ENCODE measurements around the gene TSSC4. TPM values are rescaled to one million over a fixed set of nuclear protein-coding genes. Genes with fewer than 3 reads are reported as not detected.

TSSC4 gene
- total RNA-seq, 4 donors from 2014 or later: 54.8 to 70.2 (median 66.3) TPM

- no peaks in the 10 kb centered on the region for H3K36me3 ChIP-seq
- peaks cover 38% of the 10 kb centered on the region for H3K27me3 ChIP-seq
- no peak overlapping the region for H3K4me3 ChIP-seq
- ATAC-seq: no peak
- TF ChIP-seq CTCF (IDR thresholded peaks at IDR 0.05) (no peak), POLR2A (IDR thresholded peaks at IDR 0.05) (no peak), POLR2AphosphoS5 (IDR thresholded peaks at IDR 0.05) (no peak), EP300 (IDR thresholded peaks at IDR 0.05) (no peak)
- no peak overlapping the region for H3K27ac ChIP-seq
- 76 to 96% methylated on average over 4 to 6 of the region's 11 CpGs for WGBS, 2 donors (ENCODE audit: low coverage in 1 of 2)
- no peaks in the 10 kb centered on the region for H3K9me3 ChIP-seq
- H3K4me1 ChIP-seq: no peaks in the 10 kb centered on the region
Measured at GRCh38 chr11:2434506-2435255, 34.1 kb downstream of the TSSC4 start.

- Histone ChIP-seq H3K27ac (no peak overlapping the region), H3K27me3 (peaks cover 45% of the 10 kb centered on the region), H3K4me1 (no peaks in the 10 kb centered on the region), H3K36me3 (no peaks in the 10 kb centered on the region), H3K4me3 (no peak overlapping the region), H3K9me3 (no peaks in the 10 kb centered on the region)
- TF ChIP-seq POLR2A (IDR thresholded peaks at IDR 0.05) (no peak), EP300 (IDR thresholded peaks at IDR 0.05) (no peak), POLR2AphosphoS5 (IDR thresholded peaks at IDR 0.05) (no peak), CTCF (IDR thresholded peaks at IDR 0.05) (no peak)
- ATAC-seq: no peak
- WGBS, 2 donors (ENCODE audit: low coverage in 1 of 2): 85% methylated on average over 12 of the region's 12 CpGs
Measured at GRCh38 chr11:2435288-2436012, 34.9 kb downstream of the TSSC4 start.

GRCh38 chr11:2436013-2436520 is 35.5 kb downstream of the TSSC4 start:
- Histone ChIP-seq H3K4me3 (no peak overlapping the region), H3K4me1 (no peaks in the 10 kb centered on the region), H3K9me3 (no peaks in the 10 kb centered on the region), H3K27ac (no peak overlapping the region), H3K27me3 (peaks cover 51% of the 10 kb centered on the region), H3K36me3 (no peaks in the 10 kb centered on the region)
- TF ChIP-seq POLR2A (IDR thresholded peaks at IDR 0.05) (no peak), CTCF (IDR thresholded peaks at IDR 0.05) (no peak), POLR2AphosphoS5 (IDR thresholded peaks at IDR 0.05) (no peak), EP300 (IDR thresholded peaks at IDR 0.05) (no peak)
- ATAC-seq: no peak
- WGBS, 2 donors (ENCODE audit: low coverage in 1 of 2): 78 to 83% methylated on average over 3 to 4 of the region's 10 CpGs

- Histone ChIP-seq H3K4me1 (no peaks in the 10 kb centered on the region), H3K4me3 (no peak overlapping the region), H3K27me3 (peaks cover 57% of the 10 kb centered on the region), H3K27ac (no peak overlapping the region), H3K9me3 (no peaks in the 10 kb centered on the region), H3K36me3 (no peaks in the 10 kb centered on the region)
- 90% methylated on average over 2 of the region's 13 CpGs; no CpG with 5 or more reads in 1 of the 2 donors for WGBS, 2 donors (ENCODE audit: low coverage in 1 of 2)
- no peak for ATAC-seq
- no peak for TF ChIP-seq POLR2AphosphoS5 (IDR thresholded peaks at IDR 0.05)
Measured at GRCh38 chr11:2436521-2437031, 36.0 kb downstream of the TSSC4 start.

- WGBS, 2 donors (ENCODE audit: low coverage in 1 of 2): 50 to 89% methylated on average over 1 to 4 of the region's 4 CpGs
- TF ChIP-seq POLR2AphosphoS5 (IDR thresholded peaks at IDR 0.05) (no peak), CTCF (IDR thresholded peaks at IDR 0.05) (no peak), EP300 (IDR thresholded peaks at IDR 0.05) (no peak), POLR2A (IDR thresholded peaks at IDR 0.05) (no peak)
- Histone ChIP-seq H3K27me3 (peaks cover 63% of the 10 kb centered on the region), H3K4me3 (no peak overlapping the region), H3K9me3 (peaks cover 0 to under 1% (median 0%) of the 10 kb centered on the region in 3 donors), H3K27ac (no peak overlapping the region), H3K4me1 (no peaks in the 10 kb centered on the region), H3K36me3 (no peaks in the 10 kb centered on the region)
- no peak for ATAC-seq
Measured at GRCh38 chr11:2437516-2437915, 37.0 kb downstream of the TSSC4 start.

Data from gastroesophageal sphincter (tissue), 4 donors.